GM21717 (cell line): ENCODE results near the gene KCNK6.
"Not testable (repeated sequence)": the region's sequence is repeated elsewhere in the genome, so short reads cannot be mapped to it uniquely, and the experiment has no call there.

Experiments
- ATAC-seq: cut with Tn5 transposase; IDR thresholded peaks from one replicate; pipeline ENCODE4 v1.9.1; 2021; ENCODE audit warnings: mild to moderate bottlenecking, moderate library complexity; ENCODE audit not compliant: unreplicated experiment

Gene KCNK6

DNA sequence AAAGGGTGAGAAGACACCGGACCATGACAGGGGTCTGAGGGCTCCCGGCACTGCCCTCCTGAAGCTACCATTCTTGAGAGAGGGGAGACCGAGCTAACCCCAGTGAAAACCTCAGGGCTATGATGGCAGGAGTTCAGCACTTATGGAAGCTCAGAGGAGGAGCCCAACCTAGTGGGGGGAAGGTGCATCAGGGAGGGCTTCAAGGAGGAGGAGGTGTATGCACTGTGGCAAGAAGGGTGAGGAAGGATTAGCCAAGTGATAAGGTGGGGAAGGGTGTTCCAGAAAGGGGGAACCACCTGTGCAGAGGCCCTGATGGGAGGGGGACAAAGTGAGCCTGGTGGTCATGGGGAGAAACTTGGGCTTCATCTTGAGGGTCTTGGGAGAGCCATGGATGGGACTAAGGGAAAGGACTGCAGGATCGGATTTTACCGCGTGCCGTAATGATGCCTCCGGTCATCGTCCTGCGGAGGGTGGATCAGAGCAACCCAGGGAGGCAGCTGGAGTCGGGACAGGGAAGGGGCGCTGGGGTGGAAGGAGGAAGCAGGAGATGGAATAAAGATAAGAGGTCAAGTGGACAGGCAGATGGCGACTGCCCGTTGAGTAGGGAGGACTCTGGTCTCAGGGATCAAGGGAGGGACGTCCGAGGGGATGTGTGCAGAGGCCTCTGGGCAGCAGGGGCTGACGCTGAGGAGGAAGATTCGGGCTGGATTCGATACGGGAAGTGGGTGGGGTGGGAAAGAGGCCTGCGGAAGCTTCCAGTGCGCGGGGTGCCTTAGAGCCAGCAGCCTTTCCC, 41.4 kb downstream of the KCNK6 start:
- no peak for ATAC-seq

DNA sequence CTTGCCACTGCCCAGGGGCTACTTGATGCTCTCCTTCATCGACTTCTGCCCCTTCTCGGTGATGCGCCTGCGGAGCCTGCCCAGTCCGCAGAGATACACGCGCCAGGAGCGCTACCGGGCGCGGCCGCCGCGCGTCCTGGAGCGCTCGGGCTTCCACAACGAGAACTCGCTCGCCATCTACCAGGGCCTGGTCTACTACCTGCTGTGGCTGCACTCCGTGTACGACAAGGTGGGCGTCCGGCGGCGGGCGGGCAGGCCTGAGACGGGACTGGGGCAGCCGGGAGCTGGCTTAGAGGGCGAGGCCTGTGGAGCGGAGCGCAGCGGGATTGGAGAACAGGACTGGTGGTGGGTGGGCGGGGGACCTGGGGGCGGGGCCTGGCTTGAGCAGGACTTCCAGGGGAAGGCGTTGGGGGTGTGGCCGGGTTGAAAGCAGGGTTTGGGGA, 42.0 kb downstream of the KCNK6 start:
- no peak for ATAC-seq

DNA sequence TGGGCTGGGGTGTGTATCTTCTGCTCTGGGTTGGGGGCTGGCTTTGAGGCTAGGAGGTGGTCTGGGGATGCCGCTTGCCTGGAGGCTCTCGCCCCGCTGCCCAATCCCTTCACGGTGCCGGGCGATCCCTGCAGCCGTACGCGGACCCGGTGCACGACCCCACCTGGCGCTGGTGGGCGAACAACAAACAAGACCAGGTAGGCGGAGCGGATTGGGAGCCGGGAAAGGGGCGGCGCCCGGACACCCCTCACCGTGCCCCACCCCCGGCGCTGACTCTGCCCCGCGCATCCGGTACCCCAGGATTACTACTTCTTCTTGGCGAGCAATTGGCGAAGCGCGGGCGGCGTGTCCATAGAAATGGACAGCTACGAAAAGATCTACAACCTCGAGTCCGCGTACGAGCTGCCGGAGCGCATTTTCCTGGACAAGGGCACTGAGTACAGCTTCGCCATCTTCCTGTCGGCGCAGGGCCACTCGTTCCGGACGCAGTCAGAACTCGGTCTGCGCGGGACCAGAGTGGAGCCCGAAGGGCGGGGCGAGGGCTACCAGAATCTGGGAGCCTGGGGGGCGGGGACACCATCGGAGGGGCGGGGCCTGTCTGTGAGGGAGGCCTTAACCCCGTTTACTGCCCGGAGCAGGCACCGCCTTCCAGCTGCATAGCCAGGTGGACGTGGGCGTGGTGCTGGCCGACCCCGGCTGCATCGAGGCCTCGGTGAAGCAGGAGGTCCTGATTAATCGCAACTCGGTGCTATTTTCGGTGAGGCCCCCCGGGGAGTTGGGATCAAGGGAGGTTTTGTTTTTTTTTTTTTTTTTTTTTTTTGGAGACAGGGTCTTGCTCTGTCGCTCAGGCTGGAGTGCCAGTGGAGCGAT, 42.7 kb downstream of the KCNK6 start:
- no peak for ATAC-seq

DNA sequence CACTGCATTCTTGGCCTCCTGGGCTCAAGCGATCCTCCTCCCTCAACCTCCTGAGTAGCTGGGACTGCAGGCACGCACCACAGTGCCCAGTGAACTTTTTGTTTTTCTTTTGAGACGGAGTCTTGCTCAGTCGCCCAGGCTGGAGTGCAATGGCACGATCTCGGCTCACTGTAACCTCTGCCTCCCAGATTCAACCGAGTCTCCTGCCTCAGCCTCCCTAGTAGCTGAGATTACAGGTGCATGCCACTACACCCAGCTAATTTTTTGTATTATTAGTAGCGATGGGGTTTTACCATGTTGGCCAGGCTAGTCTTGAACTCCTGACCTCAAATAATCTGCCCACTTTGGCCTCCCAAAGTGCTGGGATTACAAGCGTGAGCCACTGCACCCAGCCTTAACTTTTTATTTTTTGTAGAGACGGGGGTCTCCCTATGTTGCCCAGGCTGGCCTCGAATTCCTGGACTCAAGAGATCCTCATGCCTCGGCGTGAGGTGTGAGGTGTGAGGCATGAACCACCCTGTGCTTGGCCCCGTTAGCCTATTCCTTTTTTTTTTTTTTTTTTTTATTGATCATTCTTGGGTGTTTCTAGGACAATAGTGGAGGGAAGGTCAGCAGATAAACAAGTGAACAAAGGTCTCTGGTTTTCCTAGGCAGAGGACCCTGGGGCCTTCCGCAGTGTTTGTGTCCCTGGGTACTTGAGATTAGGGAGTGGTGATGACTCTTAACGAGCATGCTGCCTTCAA, 43.5 kb downstream of the KCNK6 start:
- ATAC-seq: not testable (repeated sequence)

DNA sequence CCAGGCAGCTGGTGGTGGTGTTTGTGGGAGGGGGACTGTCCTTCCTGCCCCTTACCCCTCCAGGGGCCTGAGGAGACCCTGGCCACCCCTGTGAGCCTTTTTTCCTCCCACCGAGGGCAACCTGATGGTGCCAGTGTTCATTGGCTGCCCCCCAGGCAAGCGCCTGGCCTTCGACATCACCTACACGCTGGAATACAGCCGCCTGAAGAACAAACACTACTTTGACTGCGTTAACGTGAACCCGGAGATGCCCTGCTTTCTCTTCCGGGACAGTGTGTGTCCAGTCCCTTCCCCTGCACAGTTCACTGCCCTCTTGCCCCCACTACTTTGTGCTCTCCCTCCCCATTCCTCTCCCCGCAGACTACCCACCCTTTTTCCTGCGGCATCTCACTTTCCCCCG, 47.4 kb downstream of the KCNK6 start:
- ATAC-seq: no peak

DNA sequence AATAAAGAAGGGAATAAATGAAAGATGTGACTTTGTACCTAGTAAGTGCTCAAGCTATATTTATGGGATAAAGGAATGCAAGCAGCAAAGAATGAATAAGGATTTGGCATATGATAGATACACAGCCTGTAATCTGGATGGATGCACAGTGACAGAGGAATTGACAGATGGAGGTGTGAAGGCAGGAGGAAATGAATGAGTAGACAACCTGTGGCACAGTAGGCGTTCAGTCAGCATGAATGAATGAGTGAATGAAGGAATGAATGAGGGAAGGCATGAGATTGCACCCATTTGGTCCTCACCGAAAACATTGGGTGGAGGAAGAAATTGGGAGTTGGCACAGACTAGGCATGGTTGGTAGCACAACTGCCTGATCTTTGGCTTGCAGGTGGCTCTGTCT, 49.9 kb downstream of the KCNK6 start:
- ATAC-seq: no peak

DNA sequence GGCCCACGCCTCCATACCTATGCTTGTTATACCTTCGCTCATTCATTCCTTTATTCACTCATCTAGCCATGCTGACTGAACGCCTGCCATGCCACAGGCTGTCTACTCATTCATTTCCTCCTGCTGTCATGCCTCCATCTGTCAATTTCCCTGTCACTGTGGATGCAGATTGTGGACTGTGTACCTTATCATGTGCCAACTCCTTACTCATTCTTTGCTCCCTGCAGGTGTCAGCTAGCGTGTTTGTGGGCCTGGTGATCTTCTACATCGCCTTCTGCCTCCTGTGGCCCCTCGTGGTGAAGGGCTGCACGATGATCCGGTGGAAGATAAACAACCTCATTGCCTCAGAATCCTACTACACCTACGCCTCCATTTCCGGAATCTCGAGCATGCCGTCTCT, 50.7 kb downstream of the KCNK6 start:
- no peak for ATAC-seq

DNA sequence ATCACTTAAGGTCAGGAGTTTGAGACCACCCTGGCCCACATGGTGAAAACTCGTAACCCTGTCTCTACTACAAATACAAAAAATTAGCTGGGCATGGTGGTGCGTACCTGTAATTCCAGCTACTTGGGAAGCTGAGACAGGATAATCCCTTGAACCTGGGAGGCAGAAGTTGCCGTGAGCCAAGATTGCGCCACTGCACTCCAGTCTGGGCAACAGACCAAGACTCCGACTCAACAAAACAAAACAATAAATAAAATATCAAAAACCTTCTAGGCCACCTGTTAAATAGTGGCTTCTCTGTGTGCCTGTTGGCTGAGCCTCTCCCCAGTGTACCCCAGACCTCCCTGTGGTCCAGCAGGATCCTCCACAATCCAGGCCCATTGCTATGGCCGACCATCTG, 51.4 kb downstream of the KCNK6 start:
- no peak for ATAC-seq

DNA sequence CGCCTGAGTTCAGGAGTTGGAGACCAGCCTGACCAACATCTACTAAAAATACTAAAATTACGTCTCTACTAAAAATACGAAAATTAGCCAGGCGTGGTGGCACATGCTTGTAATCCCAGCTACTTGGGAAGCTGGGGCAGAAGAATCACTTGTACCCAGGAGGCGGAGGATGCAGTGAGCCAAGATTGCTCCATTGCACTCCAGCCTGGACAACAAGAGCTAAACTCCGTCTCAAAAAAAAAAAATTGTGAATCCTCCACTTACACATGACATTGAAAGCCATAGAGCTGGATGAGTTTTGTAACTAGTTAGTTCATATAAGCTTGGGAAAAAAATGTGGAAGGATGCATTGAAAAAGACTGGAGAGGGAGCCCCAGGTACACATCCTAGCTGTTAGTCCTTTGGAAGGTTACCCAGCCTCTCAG, 54.3 kb downstream of the KCNK6 start:
- no peak for ATAC-seq

DNA sequence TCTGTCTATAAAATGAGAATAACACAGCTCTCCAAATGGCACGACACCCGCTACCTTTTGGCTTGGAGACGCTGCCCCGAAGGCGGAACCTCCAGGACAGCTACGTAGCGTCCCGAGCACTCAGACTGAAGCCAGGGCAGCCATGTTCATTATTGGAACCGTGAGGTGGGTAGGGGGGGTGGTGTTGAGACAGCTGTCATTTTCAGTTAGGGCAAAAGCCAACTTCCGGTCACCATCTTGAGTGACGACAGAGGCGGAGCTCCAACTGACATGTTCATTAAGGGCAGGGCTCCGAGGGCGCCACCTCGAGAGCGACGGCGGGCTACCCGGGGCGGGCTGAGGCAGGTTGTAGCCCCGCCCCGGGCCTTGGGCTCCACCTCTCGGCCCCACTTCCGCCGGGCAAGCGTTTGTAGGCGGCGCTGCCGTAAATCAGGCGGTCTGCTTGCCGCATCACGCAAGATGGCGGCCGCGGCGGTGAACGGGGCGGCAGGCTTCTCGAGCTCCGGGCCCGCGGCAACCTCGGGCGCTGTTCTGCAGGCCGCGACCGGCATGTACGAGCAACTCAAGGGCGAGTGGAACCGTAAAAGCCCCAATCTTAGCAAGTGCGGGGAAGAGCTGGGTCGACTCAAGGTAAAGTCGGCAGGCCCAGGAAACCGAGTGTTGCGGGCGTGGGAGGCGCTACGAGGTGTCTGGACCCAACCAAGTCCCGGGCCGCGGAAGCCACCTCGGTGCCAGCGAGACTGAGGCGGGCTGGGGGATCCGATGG, 54.9 kb downstream of the KCNK6 start, which contains the start of gene PSMD8:
Gene PSMD8, plus strand, starts transcription at position 240 of the 766 bp plus-strand sequence. Its CDS starts 31 bp downstream, at position 271.
- peak; percentile 89 for ATAC-seq

DNA sequence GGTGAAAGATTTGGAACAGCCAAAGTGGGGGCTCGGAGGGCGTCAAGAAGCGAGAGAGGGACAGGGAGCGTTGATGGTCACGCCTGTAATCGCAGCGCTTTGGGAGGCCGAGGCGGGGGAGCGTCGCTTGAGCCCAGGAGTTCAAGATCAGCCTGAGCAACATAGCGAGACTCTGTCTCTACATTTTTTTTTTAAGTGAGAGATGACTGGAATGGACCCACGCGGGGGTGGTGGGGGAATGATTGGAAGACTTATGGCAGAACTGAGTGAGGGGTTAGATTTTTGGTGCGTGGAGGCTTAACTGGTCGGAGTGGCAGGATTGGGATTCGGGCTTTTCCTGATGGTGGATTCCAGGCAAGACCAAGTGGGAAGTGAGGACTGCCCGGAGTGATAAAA, 55.5 kb downstream of the KCNK6 start:
- no peak for ATAC-seq

DNA sequence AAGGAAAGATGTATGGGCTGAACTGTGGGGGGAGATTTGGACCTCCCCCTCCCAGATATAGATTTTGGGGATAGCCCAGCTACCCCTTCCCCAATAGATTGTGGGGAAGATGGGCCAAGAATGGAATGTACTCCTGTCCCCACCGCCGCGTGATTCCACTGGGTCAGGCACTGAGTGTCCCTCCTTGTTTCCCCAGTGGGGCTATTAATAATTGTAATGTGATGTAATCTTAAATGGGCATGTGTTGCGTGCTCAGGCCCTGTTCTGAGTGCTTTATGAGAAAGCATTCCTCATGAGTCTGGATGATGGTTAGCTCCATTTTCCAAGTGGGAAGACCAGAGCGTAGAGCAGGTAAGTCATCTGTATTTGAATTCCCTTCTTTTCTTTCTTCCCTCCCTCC, 56.1 kb downstream of the KCNK6 start:
- ATAC-seq: no peak

DNA sequence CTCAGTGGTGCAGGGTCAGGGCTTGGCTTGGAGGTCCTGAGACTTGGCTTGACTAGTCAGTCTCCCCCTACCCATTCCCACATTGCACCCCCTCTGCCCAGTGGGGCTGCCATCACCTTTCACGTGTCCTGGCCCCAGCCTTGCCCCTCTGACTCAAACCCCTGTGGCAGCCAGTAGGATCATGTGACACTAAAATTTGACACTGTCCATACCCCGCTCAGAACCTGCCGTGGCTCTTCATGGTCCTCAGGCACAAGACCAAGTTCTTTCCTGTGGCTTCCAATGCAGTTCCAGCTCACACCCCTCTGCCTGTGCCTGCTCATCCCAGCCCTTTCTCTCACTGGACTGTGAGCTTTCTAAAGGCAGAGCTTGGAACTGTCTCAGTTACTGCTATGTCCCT, 56.9 kb downstream of the KCNK6 start:
- ATAC-seq: no peak

DNA sequence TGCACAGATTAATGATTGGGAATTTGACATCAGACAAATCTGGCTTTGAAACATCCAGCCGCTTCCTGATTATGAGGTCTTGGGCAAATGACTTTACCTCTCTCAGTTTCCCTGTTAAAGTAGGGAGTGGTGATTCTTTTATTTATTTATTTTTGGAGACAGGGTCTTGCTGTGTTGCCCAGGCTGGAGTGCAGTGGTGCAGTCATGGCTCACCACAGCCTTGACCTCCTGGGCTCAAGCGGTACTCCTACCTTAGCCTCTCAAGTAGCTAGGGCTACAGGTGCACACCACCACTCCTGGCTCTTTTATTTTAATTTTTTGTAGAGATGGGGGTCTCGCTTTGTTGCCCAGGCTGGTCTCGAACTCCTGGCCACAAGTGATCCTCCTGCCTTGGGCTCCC, 57.4 kb downstream of the KCNK6 start:
- no peak for ATAC-seq

DNA sequence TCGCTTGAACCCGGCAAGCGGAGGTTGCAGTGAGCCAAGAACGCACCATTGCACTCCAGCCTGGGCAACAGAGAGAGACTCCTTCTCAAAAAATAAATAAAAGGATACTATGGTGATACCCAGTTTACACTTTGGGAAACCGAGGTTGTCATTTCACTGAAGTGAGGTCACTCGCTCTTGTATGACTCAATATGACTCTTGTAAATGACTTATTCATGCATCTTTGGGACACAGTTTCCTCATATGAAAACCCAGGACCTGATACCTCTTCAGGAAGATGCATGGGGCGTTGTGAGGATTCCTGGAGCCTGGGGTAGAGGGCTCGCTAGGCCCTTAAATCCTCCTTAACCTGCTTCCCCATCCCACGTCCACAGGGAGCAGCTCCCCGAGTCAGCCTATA, 59.2 kb downstream of the KCNK6 start:
- no peak for ATAC-seq

DNA sequence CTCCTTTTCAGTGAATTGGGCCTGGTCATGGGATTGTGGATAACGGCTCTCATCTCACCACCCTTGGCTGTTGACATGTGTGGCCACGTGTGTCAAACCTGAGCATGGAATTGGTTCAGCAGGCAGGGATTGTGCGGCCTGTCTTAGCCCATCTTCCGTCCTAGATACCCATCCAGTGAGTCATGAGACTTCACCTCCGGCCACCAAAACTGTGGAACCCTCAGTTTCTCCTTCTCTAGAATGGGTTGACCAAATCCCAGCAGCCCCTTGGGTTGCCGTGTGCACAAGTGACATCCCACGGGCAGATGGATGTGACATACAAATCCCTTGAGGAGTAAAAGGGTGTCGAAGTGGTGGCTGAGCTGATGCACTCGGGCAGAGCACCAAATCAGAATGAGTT, 61.5 kb downstream of the KCNK6 start:
- no peak for ATAC-seq
